Type B pancreatic cell (in vitro differentiated cells): Measurements from ENCODE around the gene TBC1D10B. TPM values are rescaled to one million over a fixed set of nuclear protein-coding genes. Genes with fewer than 3 reads are reported as not detected.
"Not testable (repeated sequence)": the region's sequence is repeated elsewhere in the genome, so short reads cannot be mapped to it uniquely, and the experiment has no call there.

Experiments used
- DNase-seq: peaks from one replicate; pipeline ENCODE4 v3.0.0; 2021; ENCODE audit warnings: mixed read lengths; ENCODE audit not compliant: unreplicated experiment; ENCODE audit errors: extremely low spot score
- H3K27ac Mint-ChIP-seq: 2 replicates; pipeline ENCODE4 v1.8.0; 2021; ENCODE audit warnings: mild to moderate bottlenecking, mixed read lengths
- H3K27me3 Mint-ChIP-seq: 2 replicates; pipeline ENCODE4 v1.8.0; 2021; ENCODE audit warnings: mixed read lengths
- H3K36me3 Mint-ChIP-seq: 2 replicates; pipeline ENCODE4 v1.8.0; 2021; ENCODE audit warnings: mixed read lengths
- H3K4me1 Mint-ChIP-seq: one replicate; pipeline ENCODE4 v1.8.0; 2021; ENCODE audit warnings: mixed read lengths; ENCODE audit not compliant: unreplicated experiment
- H3K4me3 Mint-ChIP-seq: 2 replicates; pipeline ENCODE4 v1.8.0; 2021; ENCODE audit warnings: mild to moderate bottlenecking, mixed read lengths
- H3K9me3 Mint-ChIP-seq: 2 replicates; pipeline ENCODE4 v1.8.0; 2021; ENCODE audit warnings: mixed read lengths
- total RNA-seq: library from RNA; stranded (reverse); gene quantifications from 2 replicates; pipeline ENCODE4 v1.2.1, GENCODE V29; 2021; ENCODE audit warnings: low replicate concordance
- TF ChIP-seq, protein P1 (sequence below): fragments of 200-600 bp; sonication (generic); conservative IDR thresholded peaks from 2 replicates; pipeline ENCODE4 v1.5.0; 2021; ENCODE audit warnings: antibody characterized with exemption, mild to moderate bottlenecking

TBC1D10B gene
- total RNA-seq, 1 donor from 2014 or later, result 46.8 TPM

DNA sequence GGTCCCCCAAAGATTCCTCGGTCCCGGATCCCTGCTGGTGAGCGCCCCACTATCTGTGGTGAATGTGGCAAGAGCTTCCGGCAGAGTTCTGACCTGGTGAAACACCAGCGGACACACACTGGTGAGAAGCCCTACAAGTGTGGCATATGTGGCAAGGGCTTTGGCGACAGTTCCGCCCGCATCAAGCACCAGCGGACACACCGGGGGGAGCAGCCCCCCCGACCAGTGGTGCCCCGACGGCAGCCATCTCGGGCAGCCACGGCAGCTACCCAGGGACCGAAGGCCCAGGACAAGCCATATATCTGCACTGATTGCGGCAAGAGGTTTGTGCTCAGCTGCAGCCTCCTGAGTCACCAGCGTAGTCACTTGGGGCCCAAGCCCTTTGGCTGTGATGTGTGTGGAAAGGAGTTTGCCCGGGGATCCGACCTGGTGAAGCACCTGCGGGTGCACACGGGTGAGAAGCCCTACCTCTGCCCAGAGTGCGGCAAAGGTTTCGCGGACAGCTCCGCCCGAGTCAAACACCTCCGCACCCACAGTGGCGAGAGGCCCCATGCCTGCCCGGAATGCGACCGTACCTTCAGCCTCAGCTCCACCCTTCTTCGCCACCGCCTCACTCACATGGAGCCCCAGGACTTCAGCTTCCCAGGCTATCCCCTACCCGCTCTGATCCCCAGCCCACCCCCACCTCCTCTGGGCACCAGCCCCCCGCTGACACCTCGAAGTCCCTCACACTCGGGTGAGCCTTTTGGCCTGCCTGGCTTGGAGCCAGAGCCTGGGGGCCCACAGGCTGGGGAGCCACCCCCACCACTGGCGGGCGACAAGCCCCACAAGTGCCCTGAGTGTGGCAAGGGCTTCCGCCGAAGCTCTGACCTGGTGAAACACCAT is 27.7 kb upstream of the TBC1D10B start:
- no peak overlapping the region for H3K4me3 Mint-ChIP-seq
- TF ChIP-seq, protein P1, sequence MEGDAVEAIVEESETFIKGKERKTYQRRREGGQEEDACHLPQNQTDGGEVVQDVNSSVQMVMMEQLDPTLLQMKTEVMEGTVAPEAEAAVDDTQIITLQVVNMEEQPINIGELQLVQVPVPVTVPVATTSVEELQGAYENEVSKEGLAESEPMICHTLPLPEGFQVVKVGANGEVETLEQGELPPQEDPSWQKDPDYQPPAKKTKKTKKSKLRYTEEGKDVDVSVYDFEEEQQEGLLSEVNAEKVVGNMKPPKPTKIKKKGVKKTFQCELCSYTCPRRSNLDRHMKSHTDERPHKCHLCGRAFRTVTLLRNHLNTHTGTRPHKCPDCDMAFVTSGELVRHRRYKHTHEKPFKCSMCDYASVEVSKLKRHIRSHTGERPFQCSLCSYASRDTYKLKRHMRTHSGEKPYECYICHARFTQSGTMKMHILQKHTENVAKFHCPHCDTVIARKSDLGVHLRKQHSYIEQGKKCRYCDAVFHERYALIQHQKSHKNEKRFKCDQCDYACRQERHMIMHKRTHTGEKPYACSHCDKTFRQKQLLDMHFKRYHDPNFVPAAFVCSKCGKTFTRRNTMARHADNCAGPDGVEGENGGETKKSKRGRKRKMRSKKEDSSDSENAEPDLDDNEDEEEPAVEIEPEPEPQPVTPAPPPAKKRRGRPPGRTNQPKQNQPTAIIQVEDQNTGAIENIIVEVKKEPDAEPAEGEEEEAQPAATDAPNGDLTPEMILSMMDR, result no peak
- DNase-seq, result no peak
- H3K4me1 Mint-ChIP-seq, result peaks cover 45% of the 10 kb centered on the region
- no peaks in the 10 kb centered on the region for H3K27me3 Mint-ChIP-seq
- H3K36me3 Mint-ChIP-seq, result peaks cover 3% of the 10 kb centered on the region
- H3K27ac Mint-ChIP-seq, result no peak overlapping the region
- H3K9me3 Mint-ChIP-seq, result no peaks in the 10 kb centered on the region

DNA sequence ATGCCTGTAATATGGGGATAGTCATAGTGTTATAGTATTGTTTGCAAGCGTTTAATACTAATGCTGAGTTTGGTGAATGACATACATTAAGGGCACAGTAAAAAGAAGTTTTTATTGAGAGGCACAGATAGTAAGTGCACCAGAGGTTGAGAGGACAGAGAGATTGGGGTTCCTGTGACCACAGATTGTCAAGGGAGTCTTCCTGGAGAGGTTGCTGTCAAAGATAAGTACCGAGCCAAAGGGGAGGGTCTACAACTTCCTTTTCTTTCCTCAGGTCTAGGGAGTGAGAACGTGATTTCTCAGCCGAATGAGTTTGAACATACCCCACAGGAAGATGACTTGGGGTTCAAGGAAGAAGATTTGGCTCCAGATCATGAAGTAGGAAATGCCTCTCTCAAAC is 26.8 kb upstream of the TBC1D10B start:
- Mint-ChIP-seq H3K27me3 (no peaks in the 10 kb centered on the region), H3K27ac (no peak overlapping the region), H3K4me3 (peak overlapping the region; percentile 62), H3K36me3 (peaks cover 3% of the 10 kb centered on the region), H3K9me3 (no peaks in the 10 kb centered on the region), H3K4me1 (peaks cover 45% of the 10 kb centered on the region)
- no peak for DNase-seq
- TF ChIP-seq, protein P1, result no peak

DNA sequence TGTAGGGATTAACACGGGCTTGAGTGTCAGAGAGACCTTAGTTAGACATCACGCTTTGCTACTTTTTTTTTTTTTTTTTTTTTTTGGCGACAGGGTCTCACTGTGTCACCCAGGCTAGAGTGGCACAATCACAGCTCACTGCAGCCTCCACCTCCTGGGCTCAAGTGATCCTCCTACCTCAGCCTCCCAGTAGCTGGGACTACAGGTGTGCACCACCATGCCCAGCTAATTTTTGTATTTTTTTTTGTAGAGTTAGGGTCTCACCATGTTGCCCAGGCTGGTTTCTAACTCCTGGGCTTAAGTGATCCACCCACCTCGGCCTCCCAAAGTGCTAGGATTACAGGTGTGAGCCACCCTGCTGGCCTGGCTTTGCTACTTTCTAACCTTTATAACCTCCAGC is 26.3 kb upstream of the TBC1D10B start:
- peaks cover 42% of the 10 kb centered on the region for H3K4me1 Mint-ChIP-seq

DNA sequence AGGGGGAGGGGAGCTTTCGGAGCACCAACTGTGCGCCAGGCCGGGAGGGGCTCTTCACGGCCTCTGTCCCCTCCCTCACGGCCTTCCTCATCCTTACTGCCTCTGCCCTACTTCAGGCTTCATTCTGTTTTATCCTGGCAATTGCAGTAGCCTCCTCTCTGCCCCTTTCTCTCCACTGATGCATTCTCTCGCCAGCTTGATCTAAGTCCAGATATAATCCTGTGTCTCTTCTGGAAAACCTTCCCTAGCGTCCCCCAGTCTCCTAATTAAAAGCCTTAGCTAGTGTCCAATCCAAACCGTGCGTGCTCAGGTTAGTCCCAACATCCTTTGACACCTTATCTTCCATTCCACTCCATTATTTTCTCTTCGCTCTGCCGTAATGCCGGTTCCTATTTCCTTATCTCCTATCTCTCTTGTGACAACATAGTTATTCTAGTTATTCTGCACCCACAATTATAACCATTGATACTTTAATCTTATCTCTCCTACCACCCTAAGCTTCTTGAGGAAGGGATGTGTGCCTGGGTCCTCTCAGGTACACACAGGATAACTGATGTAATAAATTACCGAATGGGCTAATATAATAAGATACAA is 25.8 kb upstream of the TBC1D10B start:
- H3K4me1 Mint-ChIP-seq, result peaks cover 39% of the 10 kb centered on the region

More for the DNA sequence above, 26.3 kb upstream of the TBC1D10B start:
- peak overlapping the region; percentile 62 for H3K4me3 Mint-ChIP-seq
- H3K27me3 Mint-ChIP-seq, H3K27ac Mint-ChIP-seq, DNase-seq, H3K36me3 Mint-ChIP-seq, H3K9me3 Mint-ChIP-seq: not testable (repeated sequence)

DNA sequence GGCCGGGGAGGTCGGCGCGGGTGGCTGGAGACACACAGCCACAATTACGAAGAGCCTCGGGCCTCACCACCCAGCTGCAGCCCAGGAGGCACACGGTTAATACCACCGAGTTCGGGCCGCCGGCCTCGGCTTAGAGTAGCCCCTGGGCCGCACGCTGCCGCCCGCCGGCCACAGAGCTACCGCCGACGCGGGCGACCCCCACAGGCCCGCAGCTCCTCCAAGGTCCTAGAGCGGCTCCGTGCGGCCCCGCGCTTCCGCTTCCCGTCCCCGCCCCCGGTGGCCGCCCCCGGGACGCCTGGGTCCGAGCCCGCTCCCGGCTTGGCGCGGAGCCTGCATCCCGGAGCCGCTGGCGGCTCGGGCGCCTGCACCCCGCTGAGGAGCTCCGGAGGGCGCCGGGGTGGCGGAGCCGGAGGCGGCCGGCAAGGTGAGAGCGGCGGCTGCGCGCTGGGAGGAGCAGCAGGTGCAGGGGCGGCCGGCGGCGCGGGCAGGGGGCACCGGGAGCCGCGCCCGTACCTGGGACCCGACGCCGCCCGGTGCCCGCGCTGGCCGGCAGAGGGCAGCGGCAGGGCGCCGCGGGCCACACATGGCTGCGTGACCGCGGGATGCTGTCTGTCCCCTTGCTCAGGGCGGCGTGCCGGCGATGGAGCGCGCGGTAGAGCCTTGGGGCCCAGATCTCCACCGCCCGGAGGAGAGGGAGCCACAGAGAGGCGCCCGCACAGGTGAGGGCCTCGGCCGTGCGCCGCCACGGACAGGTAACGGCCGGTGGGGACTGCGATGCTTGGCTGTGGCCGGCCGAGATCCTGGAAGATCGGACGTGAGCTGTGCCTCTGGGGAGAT is 25.1 kb upstream of the TBC1D10B start, which contains the start of gene ZNF48:
Gene ZNF48, plus strand, starts transcription at position 266 of the 837 bp plus-strand sequence. Its CDS starts 375 bp downstream, at position 641.
- peak; percentile 89 for DNase-seq
- Mint-ChIP-seq H3K9me3 (no peaks in the 10 kb centered on the region), H3K27me3 (no peaks in the 10 kb centered on the region), H3K36me3 (peaks cover 3% of the 10 kb centered on the region), H3K27ac (peak within 1 kb of the TSS; percentile 85), H3K4me1 (peaks cover 35% of the 10 kb centered on the region), H3K4me3 (peak within 1 kb of the TSS; percentile 88)
- TF ChIP-seq, protein P1, result peak; percentile 59

More for the DNA sequence above, 25.8 kb upstream of the TBC1D10B start:
- Mint-ChIP-seq H3K9me3 (no peaks in the 10 kb centered on the region), H3K27me3 (no peaks in the 10 kb centered on the region), H3K4me3 (peak overlapping the region; percentile 86), H3K27ac (peak overlapping the region; percentile 74), H3K36me3 (peaks cover 3% of the 10 kb centered on the region)
- TF ChIP-seq, protein P1, result no peak
- DNase-seq, result no peak
